Right forelimb (tissue), 1 donor: Measurements from ENCODE around the gene SRMS.

Experiments used
- DNase-seq: peaks from one replicate; pipeline ENCODE4 v3.0.0-alpha.2; 2018

Gene SRMS

GRCh38 chr20:63536997-63537524 is 10.5 kb downstream of the SRMS start, which contains the start of gene PTK6:
Gene PTK6 (minus strand): TSS chr20:63537376. CDS start chr20:63537314, 62 bp downstream.
- DNase-seq, result no peak

DNA sequence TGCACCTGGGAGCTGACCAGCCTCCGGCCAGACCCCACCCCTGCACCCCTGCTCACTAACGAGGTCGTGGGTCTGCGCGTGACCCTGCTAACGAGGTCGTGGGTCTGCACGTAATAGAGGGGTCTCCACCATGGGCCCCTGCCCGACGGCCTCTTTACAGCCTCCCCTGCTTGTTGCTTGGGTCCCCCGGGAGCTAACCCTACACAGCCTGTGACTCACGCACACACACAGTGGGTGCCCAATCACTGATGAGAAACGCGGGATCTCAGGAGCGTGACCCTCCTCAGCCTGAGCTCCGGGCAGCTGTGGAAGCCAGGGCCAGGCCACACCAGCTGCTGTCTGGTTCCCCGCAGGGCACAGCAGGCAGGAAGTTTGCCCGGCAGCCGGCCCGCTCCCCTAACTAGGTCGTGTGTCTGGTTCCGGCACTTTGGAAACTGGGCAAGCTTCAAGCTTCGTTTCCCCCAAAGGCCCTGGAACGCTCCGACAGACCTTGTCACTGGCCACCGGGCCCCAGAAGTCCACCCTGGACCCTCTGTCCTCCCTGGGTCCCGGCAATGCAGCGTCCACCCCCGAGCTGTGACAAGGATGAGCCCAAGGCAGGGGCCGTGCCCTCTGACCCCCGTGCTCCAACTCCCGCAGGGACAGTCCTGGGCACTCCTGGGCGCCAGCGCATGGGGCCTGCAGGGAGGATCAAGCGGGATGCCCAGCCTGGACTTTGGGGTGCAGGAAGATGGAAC is 11.1 kb downstream of the SRMS start:
- no peak for DNase-seq

- DNase-seq, result no peak
Observed at GRCh38 chr20:63534831-63535651, 12.5 kb downstream of the SRMS start.

GRCh38 chr20:63534427-63534830 is 13.1 kb downstream of the SRMS start:
- DNase-seq, result no peak

- DNase-seq, result no peak
Observed at GRCh38 chr20:63533871-63534393, 13.6 kb downstream of the SRMS start.

DNA sequence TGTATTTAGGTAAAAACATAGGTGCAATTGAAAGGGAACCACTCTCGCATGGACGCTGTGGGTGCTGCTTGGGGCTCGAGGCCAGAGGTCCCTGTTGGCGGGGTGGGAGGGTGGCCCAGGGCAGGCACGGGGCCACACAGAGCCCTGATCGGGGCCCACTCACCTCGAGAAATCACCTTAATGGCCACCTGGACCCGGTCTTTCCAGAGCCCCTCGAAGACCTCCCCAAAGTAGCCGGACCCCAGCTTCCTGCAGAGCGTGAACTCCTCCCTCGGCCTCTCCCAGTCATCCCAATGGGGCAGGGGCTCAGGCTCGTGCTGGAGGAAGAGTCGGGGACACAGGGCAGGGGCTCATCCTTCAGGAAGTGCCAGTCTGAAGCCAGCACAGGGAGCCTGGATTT is 14.2 kb downstream of the SRMS start:
- no peak for DNase-seq

GRCh38 chr20:63532449-63532971 is 15.0 kb downstream of the SRMS start:
- DNase-seq, result no peak

DNA sequence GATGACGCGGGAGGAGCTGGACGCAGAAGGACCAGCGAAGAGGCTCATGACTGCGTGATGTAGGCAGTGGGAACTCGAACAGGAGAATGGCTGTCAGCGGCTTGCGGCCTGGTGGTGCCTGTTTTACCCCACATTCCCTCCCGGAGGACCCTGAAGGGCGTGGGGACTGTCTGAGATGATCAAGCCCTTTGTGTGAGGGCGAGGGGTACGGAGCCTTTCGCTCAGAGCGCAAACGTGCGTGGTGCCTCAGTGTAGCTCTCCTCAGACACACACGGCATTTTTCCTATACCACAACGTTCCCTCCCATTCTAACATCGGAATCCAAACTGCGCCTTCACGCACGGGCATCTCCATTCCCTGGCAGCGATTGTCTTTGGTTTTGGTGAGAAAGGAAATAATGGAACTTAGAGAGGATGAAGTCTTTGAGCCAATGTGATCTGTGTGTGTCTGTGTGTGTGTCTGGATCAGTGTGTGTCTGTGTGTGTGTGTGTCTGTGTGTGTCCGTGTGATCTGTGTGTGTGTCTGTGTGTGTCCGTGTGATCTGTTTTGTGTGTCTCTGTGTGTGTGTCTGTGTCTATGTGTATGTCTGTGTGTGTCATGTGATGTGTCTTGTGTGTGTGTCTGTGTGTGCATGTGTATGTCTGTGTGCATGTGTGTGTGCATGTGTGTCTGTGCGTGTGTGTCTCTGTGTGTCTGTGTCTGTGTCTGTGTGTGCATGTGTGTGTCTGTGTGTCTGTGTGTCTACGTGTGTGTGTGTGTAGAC is 15.7 kb downstream of the SRMS start:
- no peak for DNase-seq

- DNase-seq, result peak; percentile 39
Observed at GRCh38 chr20:63530788-63531160, 16.8 kb downstream of the SRMS start.

- no peak for DNase-seq
Observed at GRCh38 chr20:63529861-63530787, 17.4 kb downstream of the SRMS start.

DNA sequence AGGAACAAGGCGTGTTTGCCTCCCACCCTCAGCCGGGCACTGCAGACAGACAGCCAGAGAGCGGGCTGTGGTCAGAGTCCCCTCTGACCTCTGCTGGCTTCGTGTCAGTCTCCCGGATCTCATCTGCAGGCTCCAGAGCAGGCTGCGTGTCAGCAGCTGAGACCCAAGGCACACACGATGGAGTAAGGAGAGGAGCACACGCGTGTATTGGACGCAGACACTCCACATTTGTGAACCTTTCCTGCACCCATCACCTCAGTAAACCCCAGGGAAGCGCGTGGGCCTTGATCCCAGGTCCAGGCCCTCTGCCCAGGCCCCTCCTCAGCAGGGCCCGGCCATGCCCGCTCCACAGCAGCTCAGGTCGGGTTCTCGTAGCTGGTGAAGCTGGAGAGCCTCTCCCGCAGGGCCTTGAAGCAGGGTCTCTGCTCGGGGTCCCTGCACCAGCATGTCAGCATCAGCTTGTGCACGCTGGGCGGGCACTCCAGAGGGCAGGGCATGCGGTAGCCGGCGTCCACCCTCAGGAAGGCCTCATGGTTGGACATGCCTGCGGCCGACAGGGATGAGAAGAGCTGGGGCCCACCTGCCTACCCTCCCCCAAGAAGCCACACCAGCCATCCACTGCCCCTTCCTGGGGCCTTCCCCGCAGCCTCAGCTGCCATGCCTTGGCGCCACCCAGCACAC is 18.2 kb downstream of the SRMS start:
- peak; percentile 40 for DNase-seq

- no peak for DNase-seq
Observed at GRCh38 chr20:63527184-63527583, 20.4 kb downstream of the SRMS start.

- peak; percentile 36 for DNase-seq
Observed at GRCh38 chr20:63525971-63526370, 21.6 kb downstream of the SRMS start.

- no peak for DNase-seq
Observed at GRCh38 chr20:63525185-63525584, 22.4 kb downstream of the SRMS start.

DNA sequence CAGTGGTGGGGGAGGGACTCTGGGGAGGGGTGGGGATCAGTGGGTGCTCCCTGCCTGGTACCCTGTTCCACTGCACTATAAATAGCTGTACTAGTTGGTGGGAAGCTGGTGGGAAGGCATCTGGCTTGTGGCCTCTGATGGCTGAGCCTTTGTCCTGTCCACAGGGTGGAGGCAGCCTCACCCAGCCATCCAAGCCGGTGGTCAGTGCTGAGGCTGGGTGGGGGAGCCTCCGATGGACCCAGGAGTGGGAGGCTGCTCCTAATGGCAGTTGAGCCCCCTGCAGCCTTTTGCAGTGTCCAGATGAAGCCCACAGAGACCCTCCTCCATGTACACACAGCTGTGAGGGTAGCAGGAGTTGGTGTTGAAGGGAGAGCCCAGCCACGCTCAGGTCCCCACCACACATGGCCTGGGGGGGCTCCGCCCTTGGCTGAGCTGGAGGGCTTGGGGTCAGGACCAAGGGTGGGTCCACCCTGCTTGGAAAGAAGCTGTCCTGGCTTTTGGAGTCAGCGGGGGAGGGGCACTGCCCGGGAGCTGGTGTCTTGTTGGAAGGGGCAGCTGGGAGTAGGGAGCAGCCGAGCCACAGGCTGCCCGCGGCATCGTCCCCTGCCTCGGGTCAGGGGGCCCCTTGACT is 24.5 kb downstream of the SRMS start:
- peak; percentile 45 for DNase-seq

GRCh38 chr20:63522091-63522868 is 25.3 kb downstream of the SRMS start:
- peak; percentile 45 for DNase-seq

DNA sequence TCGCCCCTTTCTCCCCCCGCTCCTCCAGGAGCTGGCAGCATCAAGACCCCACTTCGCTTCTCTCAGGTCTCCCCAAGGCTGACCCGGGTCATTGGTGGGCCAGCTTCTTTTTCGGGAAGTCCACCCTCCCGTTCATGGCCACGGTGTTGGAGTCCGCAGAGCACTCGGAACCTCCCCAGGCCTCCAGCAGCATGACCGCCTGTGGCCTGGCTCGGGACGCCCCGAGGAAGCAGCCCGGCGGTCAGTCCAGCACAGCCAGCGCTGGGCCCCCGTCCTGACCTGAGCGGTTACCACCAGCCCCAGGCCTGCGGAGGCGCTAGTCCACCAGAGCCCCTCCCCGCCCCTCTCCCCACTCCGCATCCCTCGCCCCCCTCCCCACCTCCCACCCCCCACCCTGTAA is 25.9 kb downstream of the SRMS start:
- peak; percentile 46 for DNase-seq

DNA sequence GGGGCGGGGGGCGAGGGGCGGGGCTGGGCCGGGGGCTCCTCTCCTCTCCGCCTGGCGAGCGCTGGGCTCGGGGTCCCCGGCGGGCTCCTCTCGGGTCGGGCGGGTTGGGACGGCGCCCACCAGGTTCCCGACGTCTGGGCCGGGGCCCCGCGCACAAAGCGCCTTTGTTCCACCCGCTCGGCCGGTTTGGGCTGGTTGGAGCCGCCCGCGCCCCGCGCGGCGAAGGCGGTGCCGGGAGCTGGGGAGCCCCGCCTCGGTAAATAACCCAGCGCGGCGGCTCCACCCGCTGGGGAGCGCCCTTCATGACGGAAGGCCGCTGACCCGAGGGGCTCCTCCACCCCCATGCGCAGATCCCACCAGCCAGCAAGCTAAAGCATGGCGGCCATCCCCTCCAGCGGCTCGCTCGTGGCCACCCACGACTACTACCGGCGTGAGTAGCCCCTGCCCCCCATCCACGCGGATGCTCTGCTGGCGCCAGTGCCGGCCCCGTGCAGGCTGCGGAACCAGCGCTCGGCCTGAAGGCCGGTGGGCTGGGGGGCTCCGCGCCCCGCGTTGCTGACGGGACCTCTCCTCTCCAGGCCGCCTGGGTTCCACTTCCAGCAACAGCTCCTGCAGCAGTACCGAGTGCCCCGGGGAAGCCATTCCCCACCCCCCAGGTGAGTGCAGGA is 26.5 kb downstream of the SRMS start:
- peak; percentile 84 for DNase-seq

DNA sequence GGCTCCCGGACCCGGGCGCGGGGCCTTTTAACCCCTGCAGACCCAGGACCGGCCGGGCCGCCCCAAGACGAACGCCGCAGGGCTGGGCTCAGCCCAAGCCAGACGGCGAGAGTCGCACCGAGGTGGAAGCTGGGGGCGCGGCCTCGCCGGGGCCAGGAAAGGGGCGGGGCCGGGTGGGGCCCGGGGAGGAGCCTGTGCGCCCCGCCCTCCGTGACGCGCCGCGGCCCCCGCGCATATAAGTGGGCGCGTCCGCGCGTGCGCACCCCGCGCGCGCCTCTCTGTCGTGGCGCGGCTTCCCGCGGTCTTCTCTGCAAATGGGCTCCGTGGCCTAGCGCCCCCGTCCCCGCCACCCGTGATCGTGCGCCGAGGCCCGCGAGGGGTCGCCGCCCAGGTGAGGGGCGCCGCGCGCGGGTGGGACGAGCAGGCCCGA is 27.0 kb downstream of the SRMS start, which contains the start of gene PPDPF:
PPDPF (plus strand) TSS at position 262 of the 430 bp plus-strand sequence. CDS start 544 bp downstream, outside the sequence.
- peak; percentile 92 for DNase-seq
